ENCODE results near the gene PACSIN1.

Gene PACSIN1

DNA sequence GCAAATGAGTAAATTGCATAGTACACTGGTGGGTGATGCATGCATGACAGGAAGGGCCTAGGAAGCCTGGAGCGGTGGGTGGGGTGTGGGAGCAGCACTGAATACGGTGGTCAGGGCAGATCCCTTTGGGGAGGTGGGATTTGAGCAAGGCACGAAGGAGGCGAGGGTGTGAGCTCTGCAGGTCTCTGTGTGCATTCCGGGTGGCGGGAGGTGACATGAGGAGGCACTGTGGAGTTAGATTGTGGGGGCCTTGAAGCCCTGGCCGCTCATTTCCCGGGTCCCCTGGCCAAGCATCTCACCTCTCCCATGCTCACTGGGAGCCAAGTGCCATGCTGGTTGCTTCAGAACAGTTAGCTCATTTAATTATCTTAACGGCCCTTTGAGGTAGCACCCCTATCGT, 96.5 kb downstream of the PACSIN1 start:
- DNase-seq (ENCODE audit: low spot score): no peak

DNA sequence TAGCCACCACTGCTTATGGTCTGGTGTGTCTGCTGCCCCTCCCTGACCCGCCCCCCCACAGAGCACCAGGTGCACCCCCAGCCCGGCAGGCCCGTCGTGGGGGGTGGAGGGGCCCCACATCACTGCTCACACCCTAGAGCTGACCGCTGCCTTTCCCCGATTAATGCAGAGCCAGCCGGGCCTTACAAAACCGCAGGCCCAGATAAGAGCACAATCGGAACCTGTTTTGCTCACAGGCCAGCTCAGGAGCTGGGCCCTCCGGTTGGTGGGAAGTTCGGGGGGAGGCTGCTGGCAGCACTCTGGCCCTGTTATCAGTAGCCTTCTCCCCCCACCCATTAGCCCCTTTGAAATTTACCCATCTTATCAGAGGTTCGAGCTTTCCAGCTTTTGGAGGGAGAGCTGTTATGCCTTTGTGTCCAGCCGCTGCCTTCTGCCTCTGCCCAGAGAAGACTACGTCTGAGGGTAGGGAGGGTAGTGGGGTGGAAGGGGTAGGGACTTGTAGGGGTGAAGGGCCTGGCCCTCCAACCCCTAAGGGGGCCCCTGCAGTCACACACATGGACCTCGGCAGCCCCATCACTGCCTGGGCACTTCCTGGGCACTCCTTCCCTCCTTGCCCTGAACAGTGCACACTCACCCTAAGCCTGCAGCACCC, 97.1 kb downstream of the PACSIN1 start:
- DNase-seq (ENCODE audit: low spot score): no peak

GRCh38 chr6:34563513-34563870, 97.6 kb downstream of the PACSIN1 start:
- DNase-seq (ENCODE audit: low spot score): no peak

GRCh38 chr6:34564181-34564580, 98.3 kb downstream of the PACSIN1 start:
- no peak for DNase-seq (ENCODE audit: low spot score)

GRCh38 chr6:34565722-34566137, 99.9 kb downstream of the PACSIN1 start:
- DNase-seq (ENCODE audit: low spot score): no peak

- no peak for DNase-seq (ENCODE audit: low spot score)
Observed at GRCh38 chr6:34566830-34567546, 101.1 kb downstream of the PACSIN1 start.

GRCh38 chr6:34568341-34569201, 102.7 kb downstream of the PACSIN1 start:
- no peak for DNase-seq (ENCODE audit: low spot score)

DNA sequence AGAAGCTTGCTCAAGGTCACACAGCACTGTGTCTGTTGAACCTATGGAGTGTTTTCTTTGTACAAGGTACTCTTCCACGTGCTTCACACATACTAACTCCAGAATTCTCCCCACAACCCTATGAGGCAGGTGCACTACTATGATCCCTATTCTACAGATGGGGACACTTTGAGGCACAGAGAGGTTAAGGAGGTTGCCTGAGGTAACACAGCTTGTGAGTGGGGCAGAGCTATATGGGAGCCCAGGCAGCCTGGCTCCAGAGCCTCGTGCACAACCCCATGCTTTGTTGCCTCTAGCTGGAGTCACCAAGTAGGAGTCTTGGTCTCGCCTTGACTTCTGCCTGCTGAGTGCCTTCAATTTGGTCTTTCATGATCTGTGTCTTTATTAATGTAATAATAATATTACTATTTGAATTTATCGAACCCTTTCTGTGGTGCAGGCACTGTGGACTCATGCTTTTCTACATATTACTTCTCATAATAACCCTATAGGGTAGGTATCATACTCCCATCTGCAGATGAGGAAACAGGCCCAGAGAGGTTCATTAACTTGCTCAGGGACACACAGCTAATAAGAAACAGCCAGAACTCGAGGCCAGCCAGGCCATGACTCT, 103.6 kb downstream of the PACSIN1 start:
- no peak for DNase-seq (ENCODE audit: low spot score)

DNA sequence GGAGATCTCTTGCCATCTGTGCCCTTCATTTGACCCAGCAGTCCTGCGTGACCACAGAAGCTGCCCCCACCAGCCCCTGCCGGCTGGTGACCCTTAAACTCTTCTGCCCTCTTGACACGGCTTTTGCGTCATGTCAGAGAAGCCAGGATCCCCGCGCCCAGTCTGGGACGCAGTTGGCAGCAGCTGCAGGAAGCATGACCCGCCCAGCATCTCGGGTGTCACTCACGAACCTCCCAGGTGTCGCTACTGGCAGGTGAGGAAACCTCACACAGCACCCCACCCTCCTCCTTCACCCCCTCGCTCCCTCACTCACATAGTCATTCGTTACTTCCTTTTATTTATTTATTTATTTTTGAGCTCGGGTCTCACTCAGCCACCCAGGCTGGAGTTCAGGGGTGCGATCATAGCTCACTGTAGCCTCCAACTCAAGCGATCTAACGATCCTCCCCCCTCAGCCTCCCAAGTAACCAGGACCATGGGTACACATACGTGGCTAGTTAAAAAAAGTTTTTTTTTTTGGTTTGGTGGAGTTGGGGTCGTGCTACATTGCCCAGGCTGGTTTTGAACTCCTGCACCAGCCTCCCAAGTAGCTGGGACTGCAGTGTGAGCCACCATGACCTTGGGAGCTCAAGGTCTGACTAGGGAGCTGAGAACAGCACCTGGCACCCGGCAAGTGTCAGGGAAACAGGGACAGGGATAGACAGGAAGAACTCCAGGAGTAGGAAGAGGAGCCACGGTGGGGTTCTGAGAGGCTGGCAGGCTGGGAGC, 104.4 kb downstream of the PACSIN1 start:
- peak; percentile 5 for DNase-seq (ENCODE audit: low spot score)

DNA sequence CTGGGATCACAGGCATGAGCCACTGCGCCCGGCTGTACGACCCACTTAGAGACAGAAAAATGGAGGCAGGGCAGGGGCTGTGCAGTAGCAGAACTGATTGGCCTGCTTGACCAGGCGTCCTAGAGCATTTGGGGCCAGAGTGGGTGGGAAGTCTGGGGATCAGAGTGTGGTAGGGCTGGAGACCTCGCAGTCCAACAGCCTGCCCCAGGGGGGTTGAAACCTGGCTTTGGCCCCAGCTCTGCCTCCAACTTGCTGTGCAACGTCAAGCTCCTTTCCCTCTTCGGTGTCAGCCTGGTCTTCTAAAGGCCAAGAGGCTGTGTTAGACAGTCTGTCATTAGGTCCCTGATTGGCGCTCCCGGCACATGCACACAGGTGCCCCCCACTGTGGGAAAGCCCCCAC, 105.5 kb downstream of the PACSIN1 start:
- DNase-seq (ENCODE audit: low spot score): peak; percentile 9

- DNase-seq (ENCODE audit: low spot score): peak; percentile 7
Observed at GRCh38 chr6:34572021-34572420, 106.1 kb downstream of the PACSIN1 start.

DNA sequence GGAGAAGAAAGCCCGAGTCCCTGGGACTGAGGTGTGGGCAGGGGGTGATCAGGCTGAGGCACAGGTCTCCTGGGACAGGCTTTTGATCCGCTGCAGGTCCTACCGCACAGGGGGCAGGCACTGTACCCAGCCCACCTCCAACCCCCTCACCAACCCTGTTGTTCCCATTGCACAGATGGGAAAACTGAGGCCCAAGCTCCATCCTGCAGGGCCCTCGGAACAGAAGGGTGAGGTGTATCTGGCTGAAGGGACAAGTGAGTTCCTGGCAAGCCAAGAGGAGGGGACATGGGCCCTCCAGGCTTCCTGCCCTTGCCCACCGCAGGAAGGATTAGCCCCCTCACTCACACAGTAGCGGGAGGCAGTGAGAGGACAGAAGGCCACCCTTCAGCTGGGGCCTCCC, 106.7 kb downstream of the PACSIN1 start:
- no peak for DNase-seq (ENCODE audit: low spot score)

GRCh38 chr6:34573567-34574183, 107.8 kb downstream of the PACSIN1 start:
- DNase-seq (ENCODE audit: low spot score): peak; percentile 9

DNA sequence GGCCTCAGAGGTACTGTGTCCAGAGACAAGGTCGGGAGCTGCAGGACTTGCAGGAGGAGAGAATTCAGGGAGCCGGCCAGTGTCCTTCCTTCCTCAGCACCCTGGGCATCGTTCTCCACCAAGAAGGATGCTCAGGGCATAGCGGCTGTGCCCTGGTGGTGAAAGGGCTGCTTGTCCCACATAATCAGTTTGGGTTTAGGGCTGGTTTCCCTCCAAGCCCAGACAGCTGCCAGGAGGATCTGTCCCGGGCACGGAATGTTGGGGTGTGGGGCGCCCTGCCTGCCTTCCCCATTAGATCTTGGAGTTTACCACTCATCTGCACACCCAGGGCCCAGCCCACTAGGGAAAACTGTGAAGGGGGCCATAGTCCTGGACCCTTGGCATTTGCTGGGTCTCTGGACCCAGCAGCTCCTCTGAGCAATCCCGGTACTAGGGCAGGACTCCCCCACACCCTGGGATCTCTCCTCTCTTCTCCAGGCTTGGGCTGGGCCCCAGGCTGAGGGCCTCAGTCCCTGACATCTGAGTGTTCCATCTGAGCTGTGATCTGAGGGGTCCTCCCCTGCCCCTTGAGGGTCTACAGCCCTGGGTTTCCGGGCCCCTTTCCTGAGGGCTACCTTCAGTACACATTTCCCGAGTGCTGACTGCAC, 108.9 kb downstream of the PACSIN1 start:
- peak; percentile 5 for DNase-seq (ENCODE audit: low spot score)

- DNase-seq (ENCODE audit: low spot score): peak; percentile 4
Observed at GRCh38 chr6:34575326-34575725, 109.5 kb downstream of the PACSIN1 start.

DNA sequence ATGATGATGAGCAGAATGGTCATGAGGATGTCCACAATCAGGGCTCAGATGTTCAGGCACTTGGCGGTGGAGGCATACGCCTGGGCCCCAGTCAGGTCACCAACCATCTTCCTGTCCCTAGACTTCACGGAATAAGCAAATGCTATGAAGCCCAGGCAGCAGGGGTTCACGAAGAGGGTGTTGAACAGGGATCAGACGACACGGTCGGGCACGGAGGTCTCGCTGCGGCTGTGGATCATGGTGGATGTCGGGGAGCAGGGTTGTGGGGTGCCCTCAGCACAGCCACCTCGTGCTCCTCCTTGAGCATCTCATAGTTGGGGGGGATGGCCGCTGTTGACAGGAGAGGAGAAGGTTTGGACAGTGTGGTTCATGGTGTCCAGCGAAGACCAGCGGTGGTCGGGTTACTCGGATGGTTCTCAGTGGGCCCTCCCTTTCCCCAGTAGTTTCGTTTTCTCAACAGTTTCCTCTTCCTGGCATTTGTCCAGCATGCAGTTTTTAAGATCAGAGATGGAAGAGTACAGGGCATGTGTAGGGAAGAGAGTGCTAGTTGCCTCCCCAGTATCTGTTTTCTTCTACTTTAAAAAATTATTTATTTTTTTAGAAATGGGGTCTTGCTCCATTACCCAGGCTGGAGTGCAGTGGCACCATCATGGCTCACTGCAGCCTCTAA, 110.5 kb downstream of the PACSIN1 start:
- DNase-seq (ENCODE audit: low spot score): no peak

DNA sequence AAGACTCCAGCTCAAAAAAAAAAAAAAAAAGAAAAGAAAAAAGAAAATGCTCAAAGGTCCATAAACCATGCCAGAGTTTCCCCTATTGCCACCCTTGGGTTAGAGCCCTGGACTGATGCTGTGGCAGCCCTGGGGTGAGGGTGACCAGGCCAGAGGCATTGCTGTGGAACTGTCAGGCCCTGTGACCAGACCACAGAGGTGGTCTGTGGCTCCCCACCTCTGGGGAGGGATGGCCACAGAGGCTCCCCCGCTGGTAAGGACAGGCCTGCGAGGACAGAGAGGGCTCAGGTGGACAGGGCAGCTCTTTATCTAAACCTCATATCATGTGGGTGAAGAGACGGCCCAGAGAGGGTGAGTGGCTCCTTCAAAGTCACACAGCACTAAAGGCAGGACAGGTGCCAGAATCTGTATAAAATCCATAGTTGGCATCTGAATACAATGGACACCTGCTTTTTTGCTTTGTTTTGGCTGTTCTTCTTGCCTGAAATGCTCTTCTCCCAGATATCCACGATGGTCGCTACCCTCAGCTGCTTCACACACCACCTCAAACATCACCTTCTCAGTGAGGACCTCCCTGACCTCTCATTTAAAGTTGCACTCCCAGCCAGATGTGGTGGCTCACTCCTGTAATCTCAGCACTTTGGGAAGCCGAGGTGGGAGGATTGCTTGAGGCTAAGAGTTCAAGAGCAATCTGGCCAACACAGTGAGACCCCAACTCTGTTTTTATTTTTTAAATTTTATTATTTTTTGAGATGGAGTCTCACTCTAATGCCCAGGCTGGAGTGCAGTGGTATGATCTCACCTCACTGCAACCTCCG, 112.8 kb downstream of the PACSIN1 start:
- DNase-seq (ENCODE audit: low spot score): no peak

GRCh38 chr6:34580707-34581560, 115.1 kb downstream of the PACSIN1 start:
- DNase-seq (ENCODE audit: low spot score): no peak

All from AG08396 (cell line).